ENCODE measurements around the gene PLET1. TPM values are rescaled to one million over a fixed set of nuclear protein-coding genes. Genes with fewer than 3 reads are reported as not detected.

Gene PLET1
- total RNA-seq, 6 donors from 2014 or later, result not detected

DNA sequence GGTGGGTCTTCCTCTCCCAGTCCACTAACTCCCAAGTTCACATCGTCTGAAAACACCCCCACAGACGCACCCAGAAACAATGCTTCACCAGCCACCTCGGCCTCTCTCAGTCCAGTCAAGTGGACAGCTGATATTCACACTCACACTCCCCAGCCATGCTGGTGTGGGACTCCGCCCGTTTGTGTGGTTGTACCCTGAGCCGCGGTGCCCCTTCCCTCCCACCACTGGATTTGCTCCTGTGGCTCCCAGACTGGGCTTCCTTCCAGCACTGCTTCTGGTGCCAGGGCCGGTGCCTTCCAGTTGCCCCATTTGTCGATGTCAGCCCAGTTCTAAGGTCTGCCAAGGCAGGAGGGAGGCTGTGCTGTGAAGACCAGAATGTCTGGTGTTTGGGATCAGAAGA lies 37.9 kb upstream of the PLET1 start:
- Histone ChIP-seq H3K9me3 (no peaks in the 10 kb centered on the region), H3K27me3 (no peaks in the 10 kb centered on the region), H3K27ac (no peak overlapping the region), H3K4me3 (no peak overlapping the region), H3K4me1 (peaks cover 2 to 9% (median 4%) of the 10 kb centered on the region in 4 donors), H3K36me3 (no peaks in the 10 kb centered on the region)
- DNase-seq (peak in 1 of 2 donors; percentile 25), ATAC-seq (ENCODE audit: low FRiP score in 2 of 2) (peak in 1 of 2 donors; percentile 22)
- WGBS, 2 donors, result 69 to 73% methylated on average over 7 to 9 of the region's 9 CpGs
- TF ChIP-seq EP300 (IDR thresholded peaks at IDR 0.05) (no peak), POLR2A (IDR thresholded peaks at IDR 0.05) (no peak), CTCF (IDR thresholded peaks at IDR 0.05) (no peak), POLR2AphosphoS5 (IDR thresholded peaks at IDR 0.05) (no peak)

DNA sequence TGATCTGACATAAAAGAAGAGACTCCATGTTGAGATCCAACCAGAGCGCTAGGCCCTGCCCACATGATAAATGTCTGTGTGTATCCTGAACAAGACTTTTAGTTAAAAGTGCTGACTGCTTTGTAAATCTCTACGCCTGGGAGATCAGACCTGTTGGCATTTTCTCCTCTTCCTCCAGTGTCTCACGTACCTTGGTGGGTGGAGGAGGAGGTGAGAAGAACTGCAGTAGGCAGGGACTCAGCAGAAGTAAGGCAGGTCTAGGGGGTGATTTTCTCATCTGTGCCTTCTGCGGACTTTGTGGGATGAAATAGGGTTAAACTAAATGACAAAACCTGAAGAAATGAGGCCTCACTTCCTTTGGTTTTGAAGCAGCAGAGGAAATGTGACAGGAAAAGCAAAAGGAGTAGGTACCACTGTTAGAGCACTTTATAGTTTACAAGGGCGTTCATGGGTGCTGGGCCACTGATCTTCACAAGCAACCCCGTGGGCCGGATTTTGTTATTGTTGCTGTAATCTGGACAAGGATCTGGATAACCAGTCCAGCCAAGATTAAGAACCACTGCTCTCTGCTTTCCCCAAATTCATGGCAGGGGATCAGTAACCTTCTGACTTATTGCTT lies 36.7 kb upstream of the PLET1 start:
- Histone ChIP-seq H3K27ac (no peak overlapping the region), H3K36me3 (no peaks in the 10 kb centered on the region), H3K4me1 (peaks cover 2 to 12% (median 6%) of the 10 kb centered on the region in 4 donors), H3K4me3 (no peak overlapping the region), H3K9me3 (no peaks in the 10 kb centered on the region), H3K27me3 (no peaks in the 10 kb centered on the region)
- DNase-seq, result no peak
- TF ChIP-seq EP300 (IDR thresholded peaks at IDR 0.05) (no peak), CTCF (IDR thresholded peaks at IDR 0.05) (no peak), POLR2AphosphoS5 (IDR thresholded peaks at IDR 0.05) (no peak), POLR2A (IDR thresholded peaks at IDR 0.05) (no peak)
- ATAC-seq (ENCODE audit: low FRiP score in 2 of 2), result no peak
- 69 to 71% methylated on average over 7 of the region's 7 CpGs for WGBS, 2 donors

- Histone ChIP-seq H3K4me3 (no peak overlapping the region), H3K9me3 (no peaks in the 10 kb centered on the region), H3K4me1 (peaks cover 0 to 13% (median 4%) of the 10 kb centered on the region in 4 donors), H3K27me3 (no peaks in the 10 kb centered on the region), H3K27ac (no peak overlapping the region), H3K36me3 (no peaks in the 10 kb centered on the region)
- TF ChIP-seq POLR2AphosphoS5 (IDR thresholded peaks at IDR 0.05) (no peak), EP300 (IDR thresholded peaks at IDR 0.05) (no peak), CTCF (IDR thresholded peaks at IDR 0.05) (no peak), POLR2A (IDR thresholded peaks at IDR 0.05) (no peak)
- DNase-seq (no peak), ATAC-seq (ENCODE audit: low FRiP score in 2 of 2) (no peak)
- 91 to 96% methylated on average over 4 of the region's 4 CpGs for WGBS, 2 donors
Measured at GRCh38 chr11:112296044-112296443, 35.4 kb upstream of the PLET1 start.

GRCh38 chr11:112294688-112295340 lies 34.2 kb upstream of the PLET1 start:
- TF ChIP-seq POLR2AphosphoS5 (IDR thresholded peaks at IDR 0.05), result no peak
- no peak for TF ChIP-seq POLR2A (IDR thresholded peaks at IDR 0.05)
- no peak for TF ChIP-seq CTCF (IDR thresholded peaks at IDR 0.05)
- TF ChIP-seq EP300 (IDR thresholded peaks at IDR 0.05), result no peak
- 81 to 82% methylated on average over 3 of the region's 3 CpGs for WGBS, 2 donors
- Histone ChIP-seq H3K4me1 (peaks cover under 1 to 25% (median 11%) of the 10 kb centered on the region in 4 donors), H3K27me3 (no peaks in the 10 kb centered on the region), H3K36me3 (no peaks in the 10 kb centered on the region), H3K9me3 (no peaks in the 10 kb centered on the region), H3K27ac (no peak overlapping the region), H3K4me3 (no peak overlapping the region)
- no peak for ATAC-seq (ENCODE audit: low FRiP score in 2 of 2)
- DNase-seq, result no peak
